ENCODE data around the gene GRIA4. TPM values are rescaled to one million over a fixed set of nuclear protein-coding genes. Genes with fewer than 3 reads are reported as not detected.
"Not testable (repeated sequence)": the region's sequence is repeated elsewhere in the genome, so short reads cannot be mapped to it uniquely, and the experiment has no call there.

The GRIA4 gene
- total RNA-seq, 2 donors from 2014 or later, result not detected

DNA sequence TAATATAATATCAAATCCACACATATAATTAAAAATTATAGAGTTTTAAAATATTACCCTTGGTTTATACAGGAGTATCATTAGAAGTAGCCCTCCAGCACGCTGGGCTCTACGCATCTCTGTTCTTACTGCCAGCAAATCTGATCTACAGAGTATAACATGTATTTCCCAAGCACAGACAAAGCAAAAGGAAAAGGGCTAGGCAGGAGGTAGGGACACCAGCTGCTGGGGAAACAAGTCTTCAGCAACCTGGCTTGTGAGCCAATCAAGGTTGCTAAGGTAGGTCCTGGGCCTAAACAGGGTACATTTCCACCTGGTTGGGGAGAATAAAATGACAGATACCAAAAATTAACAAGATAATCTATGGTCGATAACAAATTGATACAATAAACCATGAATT lies 163.6 kb downstream of the GRIA4 start:
- DNase-seq; intact Hi-C loops (cut with DNase I); ATAC-seq: not testable (repeated sequence)

DNA sequence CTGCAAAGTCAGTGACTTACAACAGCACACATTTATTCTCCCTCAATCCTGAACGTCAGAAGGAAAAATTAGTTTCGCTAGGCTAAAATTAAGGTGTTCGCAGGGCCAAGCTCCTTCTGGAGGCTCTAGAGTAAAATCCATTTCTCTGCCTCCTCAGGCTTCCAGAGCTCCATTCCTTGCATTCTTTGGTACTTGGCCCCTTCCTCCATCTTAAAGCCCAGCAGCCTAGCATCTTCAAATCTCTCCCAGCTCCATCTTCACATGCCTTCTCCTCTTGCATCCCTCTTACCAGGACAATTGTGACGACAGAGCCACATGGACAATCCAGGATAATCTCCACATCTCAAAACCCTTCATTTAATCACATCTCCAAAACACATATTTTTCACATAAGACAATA lies 165.0 kb downstream of the GRIA4 start:
- no peak for DNase-seq
- no peak for ATAC-seq
- intact Hi-C loops (cut with DNase I), result no loop called here

DNA sequence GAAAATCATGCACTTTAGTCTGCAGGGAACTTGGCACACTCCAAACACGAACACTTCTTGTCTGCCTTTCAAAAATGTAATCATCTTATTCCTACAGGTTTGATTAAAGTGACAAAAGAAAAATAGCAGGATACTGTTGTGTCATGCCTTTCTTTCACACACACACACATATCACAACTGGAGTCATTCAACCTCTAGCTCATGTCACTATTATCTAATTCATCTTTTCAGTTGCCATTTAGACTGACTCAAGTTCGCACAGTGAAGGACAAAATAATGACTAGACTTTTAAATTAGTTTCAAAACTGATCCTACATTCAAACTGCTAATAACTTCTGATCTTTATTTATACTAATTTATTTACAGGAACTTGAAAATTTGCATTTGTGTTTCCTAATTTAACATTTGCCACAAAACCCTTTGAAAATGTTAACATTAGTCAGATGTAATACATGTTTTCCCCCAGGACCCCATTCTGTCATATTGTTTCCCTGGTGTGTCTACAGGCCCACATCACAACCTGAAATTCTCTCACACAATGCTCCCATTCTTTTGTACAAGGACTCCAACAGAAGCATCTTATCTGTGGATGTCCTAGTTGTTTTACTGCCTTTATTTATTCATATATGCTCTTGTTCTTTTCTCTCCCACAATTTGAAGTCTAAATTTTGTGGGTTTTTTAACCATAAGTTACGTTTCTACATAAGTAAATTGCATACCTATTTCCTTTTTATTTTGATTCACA lies 171.1 kb downstream of the GRIA4 start:
- no peak for DNase-seq
- ATAC-seq, result no peak
- intact Hi-C loops (cut with DNase I), result no loop called here

DNA sequence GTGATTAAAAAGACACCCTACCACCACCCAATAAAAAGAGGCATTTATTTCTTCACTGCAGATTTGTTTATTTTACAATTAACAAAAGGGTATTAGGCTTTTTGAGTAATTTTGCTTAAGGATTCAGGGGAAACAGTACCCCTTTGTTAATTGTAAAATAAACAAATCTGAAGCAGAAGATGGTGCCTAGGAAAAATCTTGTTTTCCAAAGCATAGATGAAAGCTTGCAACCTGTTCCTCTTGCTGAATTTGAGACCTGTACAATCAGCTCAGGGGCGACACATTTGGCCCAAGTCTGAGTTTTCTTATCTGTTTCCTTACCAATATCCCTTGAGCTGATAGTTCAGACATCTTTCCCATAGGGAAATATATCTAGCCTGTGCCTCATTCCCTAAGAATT lies 171.9 kb downstream of the GRIA4 start:
- DNase-seq (no peak), ATAC-seq (no peak)
- intact Hi-C loops (cut with DNase I), result no loop called here

DNA sequence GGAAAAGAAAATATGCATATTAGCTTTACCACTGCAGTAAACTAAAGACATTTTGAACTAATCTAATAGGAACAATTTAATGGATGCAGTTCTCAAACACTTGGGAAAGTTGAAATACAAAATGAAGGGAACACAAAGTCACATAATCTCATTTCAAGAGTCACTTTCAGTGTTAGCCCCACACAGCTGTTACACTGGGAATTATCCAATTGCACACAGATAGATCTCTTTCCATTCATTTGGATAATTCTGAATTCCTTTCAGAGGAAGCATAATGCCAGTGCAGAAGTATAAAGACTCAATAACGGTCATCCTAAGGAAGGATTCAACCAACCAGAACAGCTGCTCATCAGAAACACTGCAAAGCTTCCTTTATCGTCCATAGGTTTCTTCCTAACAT lies 173.3 kb downstream of the GRIA4 start:
- DNase-seq (no peak), ATAC-seq (no peak)
- intact Hi-C loops (cut with DNase I), result no loop called here

DNA sequence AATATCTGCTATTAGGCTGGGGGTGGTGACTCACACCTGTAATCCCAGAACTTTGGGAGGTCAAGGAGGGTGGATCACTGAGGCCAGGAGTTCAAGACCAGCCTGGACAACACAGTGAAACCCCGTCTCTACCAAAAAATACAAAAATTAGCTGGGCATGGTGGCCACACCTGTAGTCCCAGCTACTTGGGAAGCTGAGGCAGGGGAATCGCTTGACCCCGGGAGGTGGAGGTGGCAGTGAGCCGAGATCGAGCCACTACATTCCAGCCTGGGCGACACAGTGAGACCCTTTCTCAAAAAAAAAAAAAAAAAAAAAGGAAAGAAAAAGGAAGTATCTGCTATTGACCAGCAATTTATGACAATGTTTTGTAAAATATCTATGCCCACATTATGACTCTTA lies 176.0 kb downstream of the GRIA4 start:
- DNase-seq; ATAC-seq; intact Hi-C loops (cut with DNase I): not testable (repeated sequence)

DNA sequence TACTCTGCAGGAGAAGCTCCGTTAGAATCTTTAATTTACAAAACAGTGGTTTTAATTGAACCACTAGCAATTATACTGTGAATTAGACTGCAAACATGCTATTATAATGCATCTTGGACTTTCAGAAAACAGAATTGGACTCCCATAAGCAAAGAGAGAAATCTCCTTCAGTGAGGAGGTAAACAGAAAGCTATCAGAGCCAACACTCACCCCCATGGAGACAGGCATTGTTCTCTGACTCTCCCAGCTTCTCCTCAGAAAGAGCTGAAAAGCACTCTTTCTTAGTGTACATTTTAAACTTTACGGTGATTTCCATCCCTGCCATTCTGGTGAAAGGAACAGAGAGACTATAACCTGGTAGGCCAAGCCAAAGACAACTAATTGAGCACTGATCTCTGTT lies 176.9 kb downstream of the GRIA4 start:
- ATAC-seq (no peak), DNase-seq (no peak)
- intact Hi-C loops (cut with DNase I), result no loop called here

DNA sequence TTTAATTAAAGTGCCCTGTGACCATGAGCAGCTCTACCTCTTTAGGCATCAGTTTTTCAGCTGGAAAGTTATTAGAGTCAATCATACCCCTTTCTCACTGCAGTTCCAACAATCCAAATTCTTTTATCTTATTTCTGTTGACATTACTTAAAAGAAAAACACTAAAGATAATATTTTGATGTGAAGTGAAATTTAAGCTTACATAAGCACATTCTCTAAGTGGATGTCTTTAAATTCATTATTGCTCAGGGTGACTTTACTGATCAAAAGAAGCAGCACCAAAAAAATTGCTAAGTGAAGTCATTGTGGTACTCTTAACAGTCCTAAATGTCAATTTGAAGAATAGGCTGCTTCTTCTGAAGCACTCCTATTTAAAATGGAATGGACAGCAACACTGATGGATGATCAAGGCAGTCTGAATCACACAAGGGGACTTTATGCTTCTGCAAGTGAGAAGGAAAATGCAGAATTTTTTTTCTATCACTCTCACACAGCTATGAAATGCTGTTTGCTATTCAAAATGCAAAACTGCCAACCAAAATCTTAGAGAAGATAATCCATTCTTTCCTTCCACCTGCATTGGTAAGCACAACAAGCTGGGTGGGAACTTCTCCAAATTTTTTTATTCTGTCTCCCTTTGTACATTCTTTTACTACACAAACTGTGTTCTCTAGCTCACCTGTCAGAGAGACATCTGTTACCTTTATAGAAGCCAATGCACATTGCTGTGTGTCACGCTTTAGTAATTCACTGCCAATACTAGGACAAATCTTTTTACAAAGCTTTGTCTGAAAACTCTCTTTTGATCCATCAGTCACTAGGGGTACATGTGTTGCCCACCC lies 179.9 kb downstream of the GRIA4 start:
- DNase-seq (no peak), ATAC-seq (no peak)
- intact Hi-C loops (cut with DNase I), result no loop called here

DNA sequence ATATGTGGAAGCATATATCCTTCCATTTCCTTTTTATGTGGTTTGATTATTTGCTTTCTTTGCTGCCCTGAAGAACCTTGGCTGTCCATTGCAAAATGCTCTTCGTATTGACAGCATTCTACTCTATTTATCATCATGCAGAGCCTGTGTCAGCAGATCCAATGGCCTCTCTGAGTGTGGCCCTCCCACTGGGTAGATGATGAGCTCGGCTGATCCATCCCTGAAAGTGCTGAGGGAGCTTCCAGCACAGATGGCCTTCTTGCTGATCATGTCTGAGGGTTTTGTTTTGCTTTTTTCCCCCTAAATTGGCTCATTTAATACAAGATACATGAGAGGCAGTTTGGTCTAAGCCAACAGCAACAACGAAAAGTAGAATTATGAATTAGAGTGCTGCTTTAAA lies 181.0 kb downstream of the GRIA4 start:
- ATAC-seq, result no peak

DNA sequence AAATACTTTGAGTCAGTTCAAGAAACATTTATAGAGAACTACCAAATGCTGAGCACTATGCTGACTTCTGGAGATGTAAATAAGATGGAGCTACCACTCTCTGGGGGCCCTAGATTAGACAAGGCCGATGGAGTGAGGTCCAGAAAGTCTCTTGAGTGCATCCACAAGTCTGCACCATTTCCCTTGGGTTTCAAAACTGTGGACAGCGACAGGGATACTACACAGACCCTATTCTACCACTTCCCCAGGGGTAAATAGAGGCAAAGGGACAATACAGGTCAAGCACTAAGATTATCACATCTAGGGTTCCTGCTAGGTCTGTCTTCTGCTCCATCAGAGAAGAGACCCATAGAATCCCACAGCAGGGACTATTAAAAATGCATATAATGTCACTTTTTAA lies 183.2 kb downstream of the GRIA4 start:
- intact Hi-C loops (cut with DNase I), result no loop called here
- DNase-seq (no peak), ATAC-seq (no peak)

More for the DNA sequence above, 181.0 kb downstream of the GRIA4 start:
- DNase-seq, result no peak
- intact Hi-C loops (cut with DNase I), result no loop called here

DNA sequence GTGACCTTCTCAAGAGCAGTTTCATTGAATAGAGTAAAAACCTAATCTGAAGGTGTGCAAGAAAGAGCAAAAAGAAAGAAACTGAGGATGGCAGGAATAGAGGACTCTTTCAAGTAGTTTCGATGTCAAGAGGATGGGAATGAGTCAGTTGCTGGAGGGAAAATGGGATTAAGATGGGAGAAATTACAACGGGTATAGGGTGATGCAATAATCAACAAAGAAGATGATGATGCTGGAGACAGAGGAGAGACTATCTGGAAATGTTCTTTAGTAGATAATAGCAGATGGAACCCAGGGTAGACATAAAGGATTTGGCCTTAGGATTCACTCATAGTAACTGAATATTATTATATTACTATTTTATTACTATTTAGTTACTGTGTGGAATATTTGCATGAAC lies 189.4 kb downstream of the GRIA4 start:
- no peak for DNase-seq
- ATAC-seq, result no peak
- intact Hi-C loops (cut with DNase I), result no loop called here

DNA sequence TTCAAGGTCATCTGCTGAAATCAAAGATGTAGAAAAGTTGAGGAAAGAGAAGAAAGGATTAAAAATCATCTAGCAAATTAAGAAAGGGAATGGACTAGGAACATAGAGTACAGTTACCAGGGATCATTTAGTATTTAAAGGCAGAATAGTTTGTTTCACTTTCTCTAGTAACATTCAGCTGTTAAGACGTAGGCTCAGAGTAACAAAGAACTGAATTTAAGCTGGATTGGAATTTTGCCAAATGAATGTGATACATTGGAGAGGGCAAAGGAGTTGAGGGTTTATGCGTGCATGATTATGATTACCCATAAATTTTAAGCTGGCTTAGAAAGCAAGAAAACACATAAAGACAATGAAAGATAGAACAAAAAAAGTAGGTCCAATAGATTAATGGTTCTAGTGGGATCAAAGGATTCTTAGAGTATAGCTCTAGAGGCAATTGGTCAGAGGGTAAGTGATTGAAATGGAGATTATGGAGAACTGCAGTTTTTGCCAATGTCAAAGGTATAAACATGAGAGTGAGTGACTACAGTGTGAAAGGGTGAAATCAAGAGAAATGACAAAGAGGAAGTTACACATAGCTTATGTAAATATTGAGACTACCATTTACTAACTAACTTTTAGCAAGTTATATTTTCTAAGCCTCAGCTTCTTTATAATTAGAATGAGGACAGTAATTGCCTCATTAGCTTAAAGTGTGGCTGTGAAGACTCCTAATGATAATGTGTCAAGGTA lies 190.0 kb downstream of the GRIA4 start:
- no peak for ATAC-seq
- intact Hi-C loops (cut with DNase I), result no loop called here
- no peak for DNase-seq

DNA sequence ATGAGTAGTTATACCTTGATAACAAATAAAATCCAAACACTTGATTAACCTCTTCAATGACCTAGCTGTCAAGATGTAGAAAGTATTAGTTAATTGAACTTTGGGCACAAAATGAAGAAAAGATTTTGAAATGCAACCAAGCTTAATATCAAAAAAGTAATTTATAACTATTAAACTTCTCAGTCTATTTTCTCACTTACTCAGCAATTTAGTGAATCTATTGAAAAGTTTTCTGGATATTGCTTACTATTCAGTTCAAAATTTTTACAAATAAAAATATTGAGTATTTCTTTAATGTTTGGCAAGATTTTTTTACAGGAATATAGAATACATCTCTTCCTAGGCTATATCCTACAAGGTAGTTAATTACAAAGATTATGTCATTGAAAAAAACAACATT lies 192.5 kb downstream of the GRIA4 start:
- no peak for ATAC-seq
- intact Hi-C loops (cut with DNase I), result no loop called here
- no peak for DNase-seq

DNA sequence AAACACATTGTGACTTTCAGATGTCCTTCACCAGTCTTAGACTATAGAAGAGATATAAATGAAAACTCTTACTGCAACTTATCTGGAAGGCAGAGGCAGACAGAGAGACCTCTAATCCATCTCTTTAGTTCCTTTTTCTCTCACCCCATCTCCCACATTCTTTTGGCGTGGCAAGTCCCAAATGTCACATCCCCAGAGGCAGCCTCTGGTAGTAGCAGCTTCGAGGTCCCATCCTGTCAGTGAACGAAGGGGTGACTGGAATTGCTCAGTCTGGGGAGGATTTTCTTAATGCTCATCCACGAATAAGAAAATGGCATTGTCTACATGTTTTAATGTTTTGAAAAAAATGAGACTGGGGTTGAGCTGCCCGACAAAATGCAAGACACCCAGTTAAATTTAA lies 201.4 kb downstream of the GRIA4 start:
- intact Hi-C loops (cut with DNase I), result no loop called here
- DNase-seq (no peak), ATAC-seq (no peak)

DNA sequence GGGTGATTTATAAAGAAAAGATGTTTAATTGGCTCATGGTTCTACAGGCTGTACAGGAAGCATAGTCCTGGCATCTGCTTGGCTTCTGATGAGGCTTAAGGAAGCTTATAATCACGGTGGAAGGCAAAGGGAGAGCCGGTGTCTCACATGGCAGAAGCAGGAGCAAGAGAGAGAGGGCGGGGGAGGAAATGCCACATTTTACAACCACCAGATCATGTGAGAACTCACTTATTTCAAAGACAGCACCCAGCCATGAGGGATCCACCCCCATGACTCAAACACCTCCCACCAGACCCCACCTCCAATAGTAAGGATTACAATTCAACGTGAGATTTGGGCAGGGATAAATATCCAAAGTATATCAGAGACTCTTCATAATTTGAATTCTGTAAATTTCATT lies 211.5 kb downstream of the GRIA4 start:
- intact Hi-C loops (cut with DNase I), result no loop called here
- no peak for ATAC-seq
- no peak for DNase-seq

DNA sequence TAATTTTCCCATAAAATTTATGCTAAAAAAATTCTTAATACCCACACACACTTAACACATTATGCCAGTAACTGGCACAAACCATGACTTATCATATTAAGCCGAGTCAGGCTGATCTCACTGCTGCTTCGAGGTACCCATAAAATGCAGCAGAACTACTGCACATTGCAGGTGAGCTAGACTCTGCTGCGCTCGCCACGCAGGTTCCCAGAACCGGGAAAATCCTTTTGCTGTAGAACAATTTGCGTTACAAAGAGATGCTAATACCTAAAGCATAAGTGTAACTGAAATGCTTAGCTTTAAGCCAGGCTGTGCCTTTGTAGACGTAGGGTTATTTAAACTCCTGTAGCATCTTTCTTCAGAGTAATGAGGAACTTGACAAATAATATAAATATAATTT lies 211.9 kb downstream of the GRIA4 start:
- intact Hi-C loops (cut with DNase I), result no loop called here
- ATAC-seq, result no peak

DNA sequence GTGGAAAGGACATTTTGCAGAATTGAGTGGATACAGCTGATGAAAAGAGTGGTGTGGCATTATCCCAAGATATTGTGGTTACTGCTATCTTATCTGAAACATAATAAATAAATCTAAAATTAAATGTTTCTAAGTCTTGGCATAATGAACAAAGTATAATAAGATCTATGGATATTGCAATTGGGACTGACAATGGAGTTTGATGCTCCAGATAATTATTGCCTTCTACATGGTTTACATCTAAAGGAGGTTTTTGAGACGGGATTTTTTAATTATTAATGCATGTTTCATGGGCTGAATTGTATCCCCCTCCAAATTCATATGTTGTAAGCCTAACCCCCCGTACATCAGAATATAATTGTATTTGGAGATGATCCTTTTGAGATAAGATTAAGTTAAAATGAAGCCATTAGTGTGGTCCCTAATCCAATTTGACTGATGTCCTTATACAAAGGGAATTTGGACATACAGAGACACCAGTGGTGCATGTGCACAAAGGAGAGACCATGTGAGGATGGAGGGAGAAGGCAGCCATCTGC lies 213.7 kb downstream of the GRIA4 start:
- ATAC-seq (no peak), DNase-seq (no peak)
- intact Hi-C loops (cut with DNase I), result no loop called here

More for the DNA sequence above, 211.9 kb downstream of the GRIA4 start:
- DNase-seq, result no peak

DNA sequence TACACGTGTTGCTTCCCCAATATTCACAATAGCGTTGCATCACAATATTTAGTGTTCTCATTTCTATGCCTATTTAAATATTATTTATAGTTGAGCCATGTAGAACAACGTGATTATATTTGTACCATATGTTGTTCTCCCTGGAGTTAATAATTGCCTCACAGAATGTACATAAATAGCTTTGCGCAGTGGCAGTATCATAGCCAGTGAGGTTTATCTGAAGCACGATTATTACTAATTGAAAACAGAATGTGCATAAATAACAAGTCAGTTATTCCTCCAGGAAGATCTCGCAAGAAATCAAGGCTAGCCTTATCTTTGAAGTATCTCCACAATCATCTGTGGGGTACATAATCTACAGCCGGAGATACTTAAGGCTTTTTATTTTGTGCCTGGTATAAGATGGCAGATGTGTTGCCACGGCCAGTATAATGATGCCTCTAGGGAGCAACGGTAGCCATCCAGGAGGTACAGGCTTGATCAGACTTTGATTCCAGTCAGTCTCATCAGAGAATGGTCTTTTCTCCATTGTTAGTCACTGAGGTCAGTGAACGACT lies 214.7 kb downstream of the GRIA4 start:
- DNase-seq, result no peak
- ATAC-seq, result no peak
- intact Hi-C loops (cut with DNase I), result no loop called here

DNA sequence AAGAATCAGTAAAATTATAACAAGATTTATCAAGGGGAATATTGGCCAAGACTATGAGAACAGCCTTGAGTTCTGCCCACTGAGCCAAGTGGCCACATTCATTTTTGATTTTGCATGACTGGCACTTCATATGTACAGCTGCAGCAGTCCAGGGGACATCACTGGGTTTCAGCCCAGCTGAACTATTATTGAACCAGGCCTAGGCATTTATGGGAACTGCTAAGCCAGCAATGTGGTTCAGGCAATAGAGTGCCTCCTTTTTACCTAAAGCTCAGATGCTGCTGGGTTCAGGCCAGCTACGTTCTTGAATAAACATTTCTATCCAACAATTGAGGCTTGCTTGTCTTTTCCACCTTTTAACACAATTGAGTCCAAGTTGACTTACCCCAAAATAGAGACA lies 215.3 kb downstream of the GRIA4 start:
- ATAC-seq (no peak), DNase-seq (no peak)
- intact Hi-C loops (cut with DNase I), result no loop called here

DNA sequence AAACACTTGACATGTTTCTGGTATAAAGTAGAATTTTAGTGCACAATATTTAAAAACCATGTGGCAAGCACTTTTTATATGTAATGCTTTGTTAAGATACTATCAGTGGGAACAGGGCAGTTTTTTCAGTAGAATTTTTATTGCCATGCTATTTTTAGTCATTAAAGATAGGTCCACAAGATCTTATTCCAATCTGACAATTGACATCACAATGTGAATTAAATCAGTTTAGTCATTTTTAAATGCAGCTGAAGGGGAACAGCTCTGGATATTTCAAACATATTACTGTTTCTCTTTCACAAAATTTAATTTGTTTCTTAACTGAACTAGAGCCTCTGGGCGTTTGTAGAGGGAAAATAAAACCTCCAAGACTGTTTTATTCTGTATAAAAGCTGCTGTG lies 218.0 kb downstream of the GRIA4 start:
- ATAC-seq, result no peak
- no peak for DNase-seq
- intact Hi-C loops (cut with DNase I), result no loop called here

Data from left cardiac atrium (tissue), 4 donors.